HEK293 (cell line): ENCODE measurements around the gene GLCE.

Source experiments
- CTCF ChIA-PET: fragments of 350-600 bp; formaldehyde crosslinking; extraction: SDS; loops from one replicate; lab custom pipeline; 2021; ENCODE audit warnings: antibody characterized with exemption; lab: Yijun Ruan, JAX
- POLR2A ChIA-PET: fragments of 300-600 bp; formaldehyde crosslinking; extraction: SDS; loops from one replicate; lab custom pipeline; 2020; ENCODE audit warnings: antibody characterized with exemption, inconsistent platforms; lab: Yijun Ruan, JAX
- H3K27ac ChIP-seq: fragments of 200-500 bp; sonication (Bioruptor generic); 2 replicates; pipeline ENCODE4 v1.5.1; 2014; ENCODE audit warnings: low read depth, low read length, control low read depth, inconsistent platforms; ENCODE audit errors: extremely low read depth
- H3K36me3 ChIP-seq, 2 experiments: fragments of 200-500 bp in 1 of 2; sonication (Bioruptor generic) in 1 of 2; 1 replicate in 1 of 2; 2 replicates in 1 of 2; pipeline ENCODE4 v1.5.1; 2014 to 2017; ENCODE audit warnings: inconsistent platforms in 2 of 2, low read length in 2 of 2; ENCODE audit not compliant: control insufficient read depth in 2 of 2, insufficient read depth in 1 of 2
- H3K4me1 ChIP-seq: fragments of 200-500 bp; sonication (Bioruptor generic); 2 replicates; pipeline ENCODE4 v1.5.1; 2014; ENCODE audit warnings: mild to moderate bottlenecking, low read length, inconsistent platforms; ENCODE audit not compliant: control insufficient read depth, insufficient read depth
- H3K4me3 ChIP-seq: 2 replicates; pipeline ENCODE4 v1.5.1; 2011; ENCODE audit warnings: low read depth, mild to moderate bottlenecking, control low read depth, low read length, moderate library complexity
- H3K9me3 ChIP-seq: fragments of 200-500 bp; sonication (Bioruptor generic); 2 replicates; pipeline ENCODE4 v1.5.1; 2014; ENCODE audit warnings: low read depth, low read length, inconsistent platforms; ENCODE audit not compliant: control insufficient read depth, insufficient read depth
- BCL11A ChIP-seq: fragments of 450-650 bp; formaldehyde crosslinking; IDR thresholded peaks from 2 replicates; pipeline ENCODE4 v1.5.1; 2016; ENCODE audit warnings: low read depth, missing biosample characterization, missing genetic modification characterization
- EGR2 ChIP-seq: fragments of 450-650 bp; formaldehyde crosslinking; IDR thresholded peaks from 2 replicates; pipeline ENCODE4 v1.5.1; 2016; ENCODE audit warnings: low read depth, missing biosample characterization, missing genetic modification characterization
- GLI4 ChIP-seq: fragments of 450-650 bp; formaldehyde crosslinking; IDR thresholded peaks from 2 replicates; pipeline ENCODE4 v1.5.1; 2016; ENCODE audit warnings: missing biosample characterization, missing genetic modification characterization
- GLIS2 ChIP-seq: fragments of 450-650 bp; formaldehyde crosslinking; IDR thresholded peaks from 2 replicates; pipeline ENCODE4 v1.5.1; 2016; ENCODE audit warnings: missing biosample characterization, missing genetic modification characterization
- HOXC10 ChIP-seq: sonication (generic); formaldehyde crosslinking; IDR thresholded peaks from 2 replicates; pipeline ENCODE4 v1.8.1; 2023; ENCODE audit warnings: mild to moderate bottlenecking, missing genetic modification reagents
- HOXD13 ChIP-seq: sonication (generic); formaldehyde crosslinking; IDR thresholded peaks from 2 replicates; pipeline ENCODE4 v1.8.0; 2022; ENCODE audit warnings: missing genetic modification reagents, borderline replicate concordance
- KLF8 ChIP-seq: fragments of 450-650 bp; formaldehyde crosslinking; IDR thresholded peaks from 2 replicates; pipeline ENCODE4 v1.5.1; 2016; ENCODE audit warnings: missing biosample characterization, missing genetic modification characterization
- PRDM1 ChIP-seq: fragments of 450-650 bp; formaldehyde crosslinking; IDR thresholded peaks from 2 replicates; pipeline ENCODE4; 2016; ENCODE audit warnings: missing biosample characterization, missing genetic modification characterization
- SP3 ChIP-seq: fragments of 450-650 bp; formaldehyde crosslinking; IDR thresholded peaks from 2 replicates; pipeline ENCODE4 v1.5.1; 2016; ENCODE audit warnings: missing biosample characterization, missing genetic modification characterization
- WT1 ChIP-seq: fragments of 450-650 bp; formaldehyde crosslinking; IDR thresholded peaks from 2 replicates; pipeline ENCODE4 v1.5.1; 2016; ENCODE audit warnings: missing biosample characterization, missing genetic modification characterization
- YY2 ChIP-seq: fragments of 450-650 bp; formaldehyde crosslinking; IDR thresholded peaks from 2 replicates; pipeline ENCODE4 v1.5.1; 2016; ENCODE audit warnings: missing biosample characterization, missing genetic modification characterization
- ZNF311 ChIP-seq: fragments of 450-650 bp; formaldehyde crosslinking; IDR thresholded peaks from 2 replicates; pipeline ENCODE4 v1.5.1; 2017; ENCODE audit warnings: missing biosample characterization, missing genetic modification characterization, borderline replicate concordance
- ZNF366 ChIP-seq: fragments of 450-650 bp; formaldehyde crosslinking; conservative IDR thresholded peaks from 2 replicates; pipeline ENCODE4 v1.5.1; 2016; ENCODE audit warnings: missing biosample characterization, missing genetic modification characterization
- ZNF423 ChIP-seq: fragments of 450-650 bp; formaldehyde crosslinking; IDR thresholded peaks from 2 replicates; pipeline ENCODE4 v1.5.1; 2016; ENCODE audit warnings: missing biosample characterization, missing genetic modification characterization
- ZNF48 ChIP-seq: fragments of 450-650 bp; formaldehyde crosslinking; IDR thresholded peaks from 2 replicates; pipeline ENCODE4 v1.5.1; 2016; ENCODE audit warnings: missing biosample characterization, missing genetic modification characterization
- ZNF530 ChIP-seq: fragments of 450-650 bp; formaldehyde crosslinking; IDR thresholded peaks from 2 replicates; pipeline ENCODE4 v1.5.1; 2016; ENCODE audit warnings: low read depth, missing biosample characterization, missing genetic modification characterization
- ZNF548 ChIP-seq: fragments of 450-650 bp; formaldehyde crosslinking; IDR thresholded peaks from 2 replicates; pipeline ENCODE4 v1.5.1; 2016; ENCODE audit warnings: missing biosample characterization, missing genetic modification characterization
- ZNF560 ChIP-seq: fragments of 450-650 bp; formaldehyde crosslinking; IDR thresholded peaks from 2 replicates; pipeline ENCODE4 v1.5.1; 2017; ENCODE audit warnings: missing biosample characterization, missing genetic modification characterization, borderline replicate concordance
- ZNF626 ChIP-seq: fragments of 450-650 bp; sonication (Bioruptor Pico); formaldehyde crosslinking; IDR thresholded peaks from 2 replicates; pipeline ENCODE4 v1.5.1; 2018; ENCODE audit warnings: missing biosample characterization, missing genetic modification characterization, inconsistent platforms
- ZNF792 ChIP-seq: fragments of 450-650 bp; formaldehyde crosslinking; IDR thresholded peaks from 2 replicates; pipeline ENCODE4 v1.5.1; 2016; ENCODE audit warnings: missing biosample characterization, missing genetic modification characterization
- ZNF837 ChIP-seq: fragments of 450-650 bp; formaldehyde crosslinking; IDR thresholded peaks from 2 replicates; pipeline ENCODE4 v1.5.1; 2016; ENCODE audit warnings: missing biosample characterization, missing genetic modification characterization
- TF ChIP-seq, protein P1 (sequence below): fragments of 450-650 bp; formaldehyde crosslinking; IDR thresholded peaks from 2 replicates; pipeline ENCODE4 v1.5.1; 2016; ENCODE audit warnings: missing biosample characterization, missing genetic modification characterization
- TF ChIP-seq, protein P2 (sequence below): fragments of 450-650 bp; formaldehyde crosslinking; IDR thresholded peaks from 2 replicates; pipeline ENCODE4 v1.5.1; 2016; ENCODE audit warnings: missing biosample characterization, missing genetic modification characterization
- TF ChIP-seq, protein P3 (sequence below): fragments of 450-650 bp; formaldehyde crosslinking; IDR thresholded peaks from 2 replicates; pipeline ENCODE4 v1.5.1; 2017; ENCODE audit warnings: missing biosample characterization, missing genetic modification characterization
- TF ChIP-seq, protein P4 (sequence below): fragments of 450-650 bp; IDR thresholded peaks from 2 replicates; pipeline ENCODE4 v1.5.1; 2018; ENCODE audit warnings: missing biosample characterization, missing genetic modification characterization
- TF ChIP-seq, protein P5 (sequence below): fragments of 450-650 bp; formaldehyde crosslinking; IDR thresholded peaks from 2 replicates; pipeline ENCODE4 v1.5.1; 2016; ENCODE audit warnings: missing biosample characterization, missing genetic modification characterization
- TF ChIP-seq, protein P6 (sequence below): fragments of 450-650 bp; formaldehyde crosslinking; IDR thresholded peaks from 2 replicates; pipeline ENCODE4 v1.5.1; 2016; ENCODE audit warnings: missing biosample characterization, missing genetic modification characterization, low read depth
- TF ChIP-seq, protein P7 (sequence below): fragments of 450-650 bp; formaldehyde crosslinking; IDR thresholded peaks from 2 replicates; pipeline ENCODE4 v1.5.1; 2016; ENCODE audit warnings: missing biosample characterization, missing genetic modification characterization

The GLCE gene

DNA sequence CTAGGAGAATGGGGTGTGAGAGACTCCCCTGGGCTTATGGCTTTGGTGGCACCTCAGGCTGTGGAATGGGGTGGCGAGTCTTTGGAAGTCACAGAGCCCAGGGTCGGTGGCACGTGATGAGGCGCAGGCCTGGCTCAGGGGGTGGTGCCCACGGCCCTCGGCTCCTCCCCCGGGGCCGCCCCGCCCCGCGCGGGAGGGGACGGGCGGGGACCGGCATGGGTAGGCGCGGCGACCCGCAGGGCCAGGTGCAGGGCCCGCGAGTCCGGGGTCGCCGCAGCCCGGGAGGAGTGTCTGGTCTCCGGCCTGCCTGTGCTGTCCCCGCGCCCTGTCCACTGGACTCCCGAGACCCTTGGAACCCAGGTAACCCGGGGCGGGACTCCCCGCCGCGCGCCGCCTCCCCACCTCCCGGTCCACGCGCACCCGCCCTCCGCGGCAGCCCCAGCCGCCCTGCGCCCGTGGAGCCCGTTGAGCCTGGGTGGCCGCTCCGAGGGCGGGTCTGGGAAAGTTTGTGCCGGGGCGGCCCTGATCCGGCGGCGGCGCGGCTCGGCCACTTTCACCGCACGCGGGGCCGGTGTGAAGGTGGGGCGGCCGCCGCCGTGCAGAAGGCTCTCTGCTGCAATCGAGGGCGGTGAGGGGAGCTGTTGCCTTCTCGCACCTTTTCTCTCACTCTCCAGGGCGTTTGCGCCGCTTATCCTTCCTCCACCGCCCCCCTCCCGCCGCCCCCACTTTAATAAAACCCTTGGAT, 138.4 kb downstream of the GLCE start, which contains the start of gene PAQR5 (continued):
- TF ChIP-seq, protein P1, sequence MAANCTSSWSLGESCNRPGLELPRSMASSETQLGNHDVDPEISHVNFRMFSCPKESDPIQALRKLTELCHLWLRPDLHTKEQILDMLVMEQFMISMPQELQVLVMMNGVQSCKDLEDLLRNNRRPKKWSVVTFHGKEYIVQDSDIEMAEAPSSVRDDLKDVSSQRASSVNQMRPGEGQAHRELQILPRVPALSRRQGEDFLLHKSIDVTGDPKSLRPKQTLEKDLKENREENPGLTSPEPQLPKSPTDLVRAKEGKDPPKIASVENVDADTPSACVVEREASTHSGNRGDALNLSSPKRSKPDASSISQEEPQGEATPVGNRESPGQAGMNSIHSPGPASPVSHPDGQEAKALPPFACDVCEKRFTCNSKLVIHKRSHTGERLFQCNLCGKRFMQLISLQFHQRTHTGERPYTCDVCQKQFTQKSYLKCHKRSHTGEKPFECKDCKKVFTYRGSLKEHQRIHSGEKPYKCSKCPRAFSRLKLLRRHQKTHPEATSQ (tag by site-specific recombination), result no peak; the same call in 1 of the 2 replicates
- 0 out of 2 replicates have a peak, but pooled peaks have one; percentile 21 for TF ChIP-seq KLF8 (tag by site-specific recombination)
- peak; percentile 71 for TF ChIP-seq SP3
- TF ChIP-seq, protein P2, sequence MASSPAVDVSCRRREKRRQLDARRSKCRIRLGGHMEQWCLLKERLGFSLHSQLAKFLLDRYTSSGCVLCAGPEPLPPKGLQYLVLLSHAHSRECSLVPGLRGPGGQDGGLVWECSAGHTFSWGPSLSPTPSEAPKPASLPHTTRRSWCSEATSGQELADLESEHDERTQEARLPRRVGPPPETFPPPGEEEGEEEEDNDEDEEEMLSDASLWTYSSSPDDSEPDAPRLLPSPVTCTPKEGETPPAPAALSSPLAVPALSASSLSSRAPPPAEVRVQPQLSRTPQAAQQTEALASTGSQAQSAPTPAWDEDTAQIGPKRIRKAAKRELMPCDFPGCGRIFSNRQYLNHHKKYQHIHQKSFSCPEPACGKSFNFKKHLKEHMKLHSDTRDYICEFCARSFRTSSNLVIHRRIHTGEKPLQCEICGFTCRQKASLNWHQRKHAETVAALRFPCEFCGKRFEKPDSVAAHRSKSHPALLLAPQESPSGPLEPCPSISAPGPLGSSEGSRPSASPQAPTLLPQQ (tag by site-specific recombination), result peak; percentile 55; the same call in 1 of the 2 replicates
- TF ChIP-seq, protein P3, sequence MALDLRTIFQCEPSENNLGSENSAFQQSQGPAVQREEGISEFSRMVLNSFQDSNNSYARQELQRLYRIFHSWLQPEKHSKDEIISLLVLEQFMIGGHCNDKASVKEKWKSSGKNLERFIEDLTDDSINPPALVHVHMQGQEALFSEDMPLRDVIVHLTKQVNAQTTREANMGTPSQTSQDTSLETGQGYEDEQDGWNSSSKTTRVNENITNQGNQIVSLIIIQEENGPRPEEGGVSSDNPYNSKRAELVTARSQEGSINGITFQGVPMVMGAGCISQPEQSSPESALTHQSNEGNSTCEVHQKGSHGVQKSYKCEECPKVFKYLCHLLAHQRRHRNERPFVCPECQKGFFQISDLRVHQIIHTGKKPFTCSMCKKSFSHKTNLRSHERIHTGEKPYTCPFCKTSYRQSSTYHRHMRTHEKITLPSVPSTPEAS (tag by site-specific recombination), result 0 out of 2 replicates have a peak, but pooled peaks have one; percentile 14
- no peak for TF ChIP-seq ZNF548 (tag by site-specific recombination)
- TF ChIP-seq EGR2 (tag by site-specific recombination), result peak; percentile 39; the same call in 1 of the 2 replicates
- no peak for TF ChIP-seq WT1
- no peak for TF ChIP-seq ZNF792
- no peak for TF ChIP-seq ZNF366 (tag by site-specific recombination)
- no peak for TF ChIP-seq YY2
- TF ChIP-seq BCL11A, result no peak
- TF ChIP-seq ZNF311 (tag by site-specific recombination), result no peak
- no peak for TF ChIP-seq ZNF626 (tag by site-specific recombination)

DNA sequence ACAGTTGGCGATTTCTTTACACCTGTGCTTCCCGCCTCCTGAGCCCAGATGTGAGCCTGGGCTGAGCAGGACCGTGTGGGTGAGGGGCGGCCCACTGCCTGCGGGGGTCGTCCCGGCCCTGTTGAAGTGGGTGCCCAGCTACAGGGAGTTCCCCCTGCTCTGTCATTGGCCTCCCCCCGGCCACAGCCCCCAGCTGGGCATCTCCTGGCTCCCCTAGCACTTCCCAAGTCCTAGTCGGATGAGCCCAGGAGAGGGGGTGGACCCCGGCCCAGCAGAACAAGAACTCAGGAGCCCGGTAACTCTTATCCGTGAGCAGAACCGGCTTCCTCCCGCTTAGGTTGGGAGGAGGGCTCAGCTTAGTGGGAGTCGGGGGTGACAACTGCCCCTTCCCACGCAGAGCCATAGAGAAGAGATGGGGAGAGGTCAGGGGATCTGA, 139.0 kb downstream of the GLCE start:
- H3K9me3 ChIP-seq, result no peaks in the 10 kb centered on the region
- ChIA-PET CTCF (no interaction called here), POLR2A (no interaction called here)
- H3K36me3 ChIP-seq, result no peaks in the 10 kb centered on the region
- H3K27ac ChIP-seq, result no peak overlapping the region
- peaks cover 3% of the 10 kb centered on the region; the same call in 1 of the 2 replicates for H3K4me1 ChIP-seq
- H3K4me3 ChIP-seq, result no peak overlapping the region
- TF ChIP-seq, protein P4, sequence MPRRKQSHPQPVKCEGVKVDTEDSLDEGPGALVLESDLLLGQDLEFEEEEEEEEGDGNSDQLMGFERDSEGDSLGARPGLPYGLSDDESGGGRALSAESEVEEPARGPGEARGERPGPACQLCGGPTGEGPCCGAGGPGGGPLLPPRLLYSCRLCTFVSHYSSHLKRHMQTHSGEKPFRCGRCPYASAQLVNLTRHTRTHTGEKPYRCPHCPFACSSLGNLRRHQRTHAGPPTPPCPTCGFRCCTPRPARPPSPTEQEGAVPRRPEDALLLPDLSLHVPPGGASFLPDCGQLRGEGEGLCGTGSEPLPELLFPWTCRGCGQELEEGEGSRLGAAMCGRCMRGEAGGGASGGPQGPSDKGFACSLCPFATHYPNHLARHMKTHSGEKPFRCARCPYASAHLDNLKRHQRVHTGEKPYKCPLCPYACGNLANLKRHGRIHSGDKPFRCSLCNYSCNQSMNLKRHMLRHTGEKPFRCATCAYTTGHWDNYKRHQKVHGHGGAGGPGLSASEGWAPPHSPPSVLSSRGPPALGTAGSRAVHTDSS (tag by site-specific recombination), result no peak
- no peak for TF ChIP-seq HOXD13 (CRISPR knock-in tag)
- TF ChIP-seq PRDM1 (tag by site-specific recombination), result no peak
- TF ChIP-seq, protein P5, sequence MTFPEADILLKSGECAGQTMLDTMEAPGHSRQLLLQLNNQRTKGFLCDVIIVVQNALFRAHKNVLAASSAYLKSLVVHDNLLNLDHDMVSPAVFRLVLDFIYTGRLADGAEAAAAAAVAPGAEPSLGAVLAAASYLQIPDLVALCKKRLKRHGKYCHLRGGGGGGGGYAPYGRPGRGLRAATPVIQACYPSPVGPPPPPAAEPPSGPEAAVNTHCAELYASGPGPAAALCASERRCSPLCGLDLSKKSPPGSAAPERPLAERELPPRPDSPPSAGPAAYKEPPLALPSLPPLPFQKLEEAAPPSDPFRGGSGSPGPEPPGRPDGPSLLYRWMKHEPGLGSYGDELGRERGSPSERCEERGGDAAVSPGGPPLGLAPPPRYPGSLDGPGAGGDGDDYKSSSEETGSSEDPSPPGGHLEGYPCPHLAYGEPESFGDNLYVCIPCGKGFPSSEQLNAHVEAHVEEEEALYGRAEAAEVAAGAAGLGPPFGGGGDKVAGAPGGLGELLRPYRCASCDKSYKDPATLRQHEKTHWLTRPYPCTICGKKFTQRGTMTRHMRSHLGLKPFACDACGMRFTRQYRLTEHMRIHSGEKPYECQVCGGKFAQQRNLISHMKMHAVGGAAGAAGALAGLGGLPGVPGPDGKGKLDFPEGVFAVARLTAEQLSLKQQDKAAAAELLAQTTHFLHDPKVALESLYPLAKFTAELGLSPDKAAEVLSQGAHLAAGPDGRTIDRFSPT (tag by site-specific recombination), result no peak
- no peak for TF ChIP-seq ZNF837 (tag by site-specific recombination)
- TF ChIP-seq, protein P6, sequence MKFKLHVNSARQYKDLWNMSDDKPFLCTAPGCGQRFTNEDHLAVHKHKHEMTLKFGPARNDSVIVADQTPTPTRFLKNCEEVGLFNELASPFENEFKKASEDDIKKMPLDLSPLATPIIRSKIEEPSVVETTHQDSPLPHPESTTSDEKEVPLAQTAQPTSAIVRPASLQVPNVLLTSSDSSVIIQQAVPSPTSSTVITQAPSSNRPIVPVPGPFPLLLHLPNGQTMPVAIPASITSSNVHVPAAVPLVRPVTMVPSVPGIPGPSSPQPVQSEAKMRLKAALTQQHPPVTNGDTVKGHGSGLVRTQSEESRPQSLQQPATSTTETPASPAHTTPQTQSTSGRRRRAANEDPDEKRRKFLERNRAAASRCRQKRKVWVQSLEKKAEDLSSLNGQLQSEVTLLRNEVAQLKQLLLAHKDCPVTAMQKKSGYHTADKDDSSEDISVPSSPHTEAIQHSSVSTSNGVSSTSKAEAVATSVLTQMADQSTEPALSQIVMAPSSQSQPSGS (tag by site-specific recombination), result no peak
- TF ChIP-seq ZNF530, result no peak
- TF ChIP-seq, protein P7, sequence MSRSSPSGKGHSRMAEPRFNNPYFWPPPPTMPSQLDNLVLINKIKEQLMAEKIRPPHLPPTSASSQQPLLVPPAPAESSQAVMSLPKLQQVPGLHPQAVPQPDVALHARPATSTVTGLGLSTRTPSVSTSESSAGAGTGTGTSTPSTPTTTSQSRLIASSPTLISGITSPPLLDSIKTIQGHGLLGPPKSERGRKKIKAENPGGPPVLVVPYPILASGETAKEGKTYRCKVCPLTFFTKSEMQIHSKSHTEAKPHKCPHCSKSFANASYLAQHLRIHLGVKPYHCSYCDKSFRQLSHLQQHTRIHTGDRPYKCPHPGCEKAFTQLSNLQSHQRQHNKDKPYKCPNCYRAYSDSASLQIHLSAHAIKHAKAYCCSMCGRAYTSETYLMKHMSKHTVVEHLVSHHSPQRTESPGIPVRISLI (tag by site-specific recombination), result no peak
- no peak for TF ChIP-seq HOXC10 (CRISPR knock-in tag)
- no peak for TF ChIP-seq ZNF423 (tag by site-specific recombination)
- TF ChIP-seq ZNF48, result no peak
- TF ChIP-seq ZNF560 (tag by site-specific recombination), result no peak
- TF ChIP-seq GLI4 (tag by site-specific recombination), result no peak
- TF ChIP-seq GLIS2, result peak; percentile 13; the same call in 1 of the 2 replicates
